Measurements from ENCODE around the gene RNPEPL1.

The RNPEPL1 gene

DNA sequence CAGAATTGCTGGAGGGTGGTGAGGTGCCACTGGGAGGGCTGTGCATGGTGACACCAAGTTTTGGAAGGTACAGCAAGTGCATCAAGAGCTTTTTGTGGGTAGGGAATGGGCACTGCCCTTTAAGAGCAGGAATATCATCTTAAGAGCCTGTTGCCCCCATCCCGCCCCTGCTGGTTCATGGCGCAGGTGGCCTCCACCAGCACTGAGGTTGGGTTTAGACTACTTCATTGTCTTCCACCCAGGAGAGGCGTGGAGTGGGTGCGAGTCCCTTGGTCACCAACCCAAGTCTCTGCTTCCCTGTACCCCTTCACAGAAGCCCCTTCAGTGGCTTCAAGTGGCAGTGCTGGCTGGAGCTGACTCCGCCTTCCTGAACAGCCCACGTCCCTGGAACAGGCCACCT is 7.8 kb downstream of the RNPEPL1 start:
- no peaks in the 10 kb centered on the region for H3K4me1 ChIP-seq (ENCODE audit: control insufficient read depth in 2 of 2, insufficient read depth in 1 of 2, low read depth in 1 of 2, low read length in 2 of 2)
- H3K27me3 ChIP-seq (ENCODE audit: control insufficient read depth in 3 of 3, insufficient read depth in 3 of 3, low read depth in 1 of 3, low read length in 3 of 3) = no peaks in the 10 kb centered on the region
- no peak overlapping the region for H3K14ac ChIP-seq (ENCODE audit: low read length)
- peaks cover 8 to 40% of the 10 kb centered on the region in 2 donors for H3K36me3 ChIP-seq (replicated peaks in 1 of 2; ENCODE audit: control insufficient read depth in 2 of 2, insufficient read depth in 2 of 2, low read length in 2 of 2)
- H3K9ac ChIP-seq (ENCODE audit: low read depth, low read length, poor library complexity) = no peak overlapping the region
- no CpG with 5 or more reads among the region's 6 CpGs for WGBS, 2 donors (ENCODE audit: extremely low coverage in 2 of 2, insufficient read length in 2 of 2, insufficient replicate concordance in 1 of 2)
- H2BK5ac ChIP-seq (ENCODE audit: low read length) = no peak overlapping the region
- no peak overlapping the region for H2AK5ac ChIP-seq (ENCODE audit: low read depth, low read length)
- no peak overlapping the region for H4K91ac ChIP-seq (ENCODE audit: low read depth, low read length, poor library complexity)
- no peak overlapping the region for H2BK120ac ChIP-seq (ENCODE audit: low read depth, low read length)
- no peak overlapping the region for H3K4me3 ChIP-seq (ENCODE audit: low read length in 2 of 2)
- H3K9me3 ChIP-seq (replicated peaks in 1 of 2; ENCODE audit: control insufficient read depth in 2 of 2, insufficient read depth in 1 of 2, low read depth in 1 of 2, low read length in 2 of 2) = no peaks in the 10 kb centered on the region
- H3K79me1 ChIP-seq (ENCODE audit: low read depth, low read length) = peaks cover 8% of the 10 kb centered on the region
- no peak overlapping the region for H3K23ac ChIP-seq (ENCODE audit: low read depth, low read length, poor library complexity)
- no peak overlapping the region for H3K27ac ChIP-seq (replicated peaks; ENCODE audit: low read length)
- no peak for DNase-seq (ENCODE audit: low spot score)
- H2AFZ ChIP-seq (ENCODE audit: low read length) = no peak overlapping the region
- no peak overlapping the region for H3K18ac ChIP-seq (ENCODE audit: low read length)
- no peak overlapping the region for H3K4me2 ChIP-seq (ENCODE audit: insufficient read depth, low read length, poor library complexity, severe bottlenecking)
- H3K4ac ChIP-seq (ENCODE audit: low read length) = no peak overlapping the region
- H2BK15ac ChIP-seq (ENCODE audit: low read length) = no peak overlapping the region
- no peak overlapping the region for H2BK12ac ChIP-seq (ENCODE audit: low read length)
- H4K8ac ChIP-seq (ENCODE audit: low read depth, low read length) = no peak overlapping the region

GRCh38 chr2:240576436-240577205 is 8.3 kb downstream of the RNPEPL1 start:
- Histone ChIP-seq H3K23ac (ENCODE audit: low read depth, low read length, poor library complexity) (no peak overlapping the region), H3K9ac (ENCODE audit: low read depth, low read length, poor library complexity) (no peak overlapping the region), H2BK120ac (ENCODE audit: low read depth, low read length) (no peak overlapping the region), H2BK5ac (ENCODE audit: low read length) (no peak overlapping the region), H3K27me3 (ENCODE audit: control insufficient read depth in 3 of 3, insufficient read depth in 3 of 3, low read depth in 1 of 3, low read length in 3 of 3) (no peaks in the 10 kb centered on the region), H3K9me3 (replicated peaks in 1 of 2; ENCODE audit: control insufficient read depth in 2 of 2, insufficient read depth in 1 of 2, low read depth in 1 of 2, low read length in 2 of 2) (peaks cover 0 to 2% of the 10 kb centered on the region in 2 donors), H3K4ac (ENCODE audit: low read length) (no peak overlapping the region), H3K18ac (ENCODE audit: low read length) (no peak overlapping the region), H3K4me1 (ENCODE audit: control insufficient read depth in 2 of 2, insufficient read depth in 1 of 2, low read depth in 1 of 2, low read length in 2 of 2) (no peaks in the 10 kb centered on the region), H2AFZ (ENCODE audit: low read length) (no peak overlapping the region), H3K27ac (replicated peaks; ENCODE audit: low read length) (no peak overlapping the region), H3K36me3 (replicated peaks in 1 of 2; ENCODE audit: control insufficient read depth in 2 of 2, insufficient read depth in 2 of 2, low read length in 2 of 2) (peaks cover 8 to 40% of the 10 kb centered on the region in 2 donors), H4K91ac (ENCODE audit: low read depth, low read length, poor library complexity) (no peak overlapping the region), H2BK12ac (ENCODE audit: low read length) (no peak overlapping the region), H2BK15ac (ENCODE audit: low read length) (no peak overlapping the region), H3K4me3 (ENCODE audit: low read length in 2 of 2) (no peak overlapping the region), H3K14ac (ENCODE audit: low read length) (no peak overlapping the region), H3K79me1 (ENCODE audit: low read depth, low read length) (peaks cover 8% of the 10 kb centered on the region), H4K8ac (ENCODE audit: low read depth, low read length) (no peak overlapping the region), H3K4me2 (ENCODE audit: insufficient read depth, low read length, poor library complexity, severe bottlenecking) (no peak overlapping the region), H2AK5ac (ENCODE audit: low read depth, low read length) (no peak overlapping the region)
- WGBS, 2 donors (ENCODE audit: extremely low coverage in 2 of 2, insufficient read length in 2 of 2, insufficient replicate concordance in 1 of 2) = no CpG with 5 or more reads among the region's 32 CpGs
- DNase-seq (ENCODE audit: low spot score) = no peak

GRCh38 chr2:240577281-240578109 is 9.2 kb downstream of the RNPEPL1 start:
- Histone ChIP-seq H3K4me2 (ENCODE audit: insufficient read depth, low read length, poor library complexity, severe bottlenecking) (no peak overlapping the region), H3K27ac (replicated peaks; ENCODE audit: low read length) (no peak overlapping the region), H2AFZ (ENCODE audit: low read length) (no peak overlapping the region), H4K8ac (ENCODE audit: low read depth, low read length) (no peak overlapping the region), H3K79me1 (ENCODE audit: low read depth, low read length) (peaks cover 8% of the 10 kb centered on the region), H3K9me3 (replicated peaks in 1 of 2; ENCODE audit: control insufficient read depth in 2 of 2, insufficient read depth in 1 of 2, low read depth in 1 of 2, low read length in 2 of 2) (peaks cover 0 to 4% of the 10 kb centered on the region in 2 donors), H3K23ac (ENCODE audit: low read depth, low read length, poor library complexity) (no peak overlapping the region), H3K9ac (ENCODE audit: low read depth, low read length, poor library complexity) (no peak overlapping the region), H2BK12ac (ENCODE audit: low read length) (no peak overlapping the region), H2AK5ac (ENCODE audit: low read depth, low read length) (no peak overlapping the region), H2BK5ac (ENCODE audit: low read length) (peak overlapping the region; percentile 48), H2BK15ac (ENCODE audit: low read length) (no peak overlapping the region), H3K14ac (ENCODE audit: low read length) (no peak overlapping the region), H3K18ac (ENCODE audit: low read length) (no peak overlapping the region), H3K4ac (ENCODE audit: low read length) (no peak overlapping the region), H4K91ac (ENCODE audit: low read depth, low read length, poor library complexity) (no peak overlapping the region), H3K4me3 (ENCODE audit: low read length in 2 of 2) (no peak overlapping the region), H3K36me3 (replicated peaks in 1 of 2; ENCODE audit: control insufficient read depth in 2 of 2, insufficient read depth in 2 of 2, low read length in 2 of 2) (peaks cover 8 to 36% of the 10 kb centered on the region in 2 donors), H3K4me1 (ENCODE audit: control insufficient read depth in 2 of 2, insufficient read depth in 1 of 2, low read depth in 1 of 2, low read length in 2 of 2) (no peaks in the 10 kb centered on the region), H3K27me3 (ENCODE audit: control insufficient read depth in 3 of 3, insufficient read depth in 3 of 3, low read depth in 1 of 3, low read length in 3 of 3) (no peaks in the 10 kb centered on the region), H2BK120ac (ENCODE audit: low read depth, low read length) (no peak overlapping the region)
- no peak for DNase-seq (ENCODE audit: low spot score)
- WGBS, 2 donors (ENCODE audit: extremely low coverage in 2 of 2, insufficient read length in 2 of 2, insufficient replicate concordance in 1 of 2) = no CpG with 5 or more reads among the region's 26 CpGs

DNA sequence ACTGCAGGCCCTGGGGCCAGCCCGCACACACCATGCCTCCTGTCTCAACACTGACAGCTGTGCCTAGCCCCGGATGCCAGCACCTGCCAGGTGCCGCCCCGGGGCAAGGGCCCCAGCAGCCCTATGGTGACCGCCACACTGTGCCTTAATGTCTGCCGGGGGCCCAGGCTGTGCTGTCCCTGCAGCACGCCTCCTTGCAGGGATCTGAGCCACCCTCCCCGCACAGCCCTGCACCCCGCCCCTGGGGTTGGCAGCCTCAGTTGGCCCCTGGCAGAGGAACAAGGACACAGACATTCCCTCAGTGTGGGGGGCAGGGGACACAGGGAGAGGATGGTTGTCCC is 9.8 kb downstream of the RNPEPL1 start:
- Histone ChIP-seq H3K9ac (ENCODE audit: low read depth, low read length, poor library complexity) (no peak overlapping the region), H2AFZ (ENCODE audit: low read length) (no peak overlapping the region), H4K91ac (ENCODE audit: low read depth, low read length, poor library complexity) (no peak overlapping the region), H3K27ac (replicated peaks; ENCODE audit: low read length) (no peak overlapping the region), H2BK15ac (ENCODE audit: low read length) (no peak overlapping the region), H3K23ac (ENCODE audit: low read depth, low read length, poor library complexity) (no peak overlapping the region), H3K4me2 (ENCODE audit: insufficient read depth, low read length, poor library complexity, severe bottlenecking) (no peak overlapping the region), H3K4me1 (ENCODE audit: control insufficient read depth in 2 of 2, insufficient read depth in 1 of 2, low read depth in 1 of 2, low read length in 2 of 2) (no peaks in the 10 kb centered on the region), H3K4ac (ENCODE audit: low read length) (no peak overlapping the region), H3K27me3 (ENCODE audit: control insufficient read depth in 3 of 3, insufficient read depth in 3 of 3, low read depth in 1 of 3, low read length in 3 of 3) (no peaks in the 10 kb centered on the region), H3K79me1 (ENCODE audit: low read depth, low read length) (peaks cover 8% of the 10 kb centered on the region), H3K18ac (ENCODE audit: low read length) (no peak overlapping the region), H3K9me3 (replicated peaks in 1 of 2; ENCODE audit: control insufficient read depth in 2 of 2, insufficient read depth in 1 of 2, low read depth in 1 of 2, low read length in 2 of 2) (peaks cover 0 to 4% of the 10 kb centered on the region in 2 donors), H4K8ac (ENCODE audit: low read depth, low read length) (no peak overlapping the region), H2AK5ac (ENCODE audit: low read depth, low read length) (no peak overlapping the region), H3K36me3 (replicated peaks in 1 of 2; ENCODE audit: control insufficient read depth in 2 of 2, insufficient read depth in 2 of 2, low read length in 2 of 2) (peaks cover 8 to 42% of the 10 kb centered on the region in 2 donors), H3K14ac (ENCODE audit: low read length) (no peak overlapping the region), H2BK12ac (ENCODE audit: low read length) (no peak overlapping the region), H2BK120ac (ENCODE audit: low read depth, low read length) (no peak overlapping the region), H3K4me3 (ENCODE audit: low read length in 2 of 2) (no peak overlapping the region), H2BK5ac (ENCODE audit: low read length) (no peak overlapping the region)
- DNase-seq (ENCODE audit: low spot score) = no peak
- no CpG with 5 or more reads among the region's 9 CpGs for WGBS, 2 donors (ENCODE audit: extremely low coverage in 2 of 2, insufficient read length in 2 of 2, insufficient replicate concordance in 1 of 2)
